GM23248 (cell line): ENCODE results near the gene CPNE4. TPM values are rescaled to one million over a fixed set of nuclear protein-coding genes. Genes with fewer than 3 reads are reported as not detected.
A peak's percentile ranks its signal among the peaks of the same experiment; 100 is the strongest.

Source experiments
- DNase-seq: peaks from one replicate; pipeline ENCODE4 v3.0.0-alpha.2; 2015
- H2AFZ ChIP-seq: fragments of 200-600 bp; sonication (generic); 2 replicates; pipeline ENCODE4 v1.6.1; 2016; ENCODE audit warnings: antibody characterized with exemption
- H3F3A ChIP-seq: fragments of 200-600 bp; sonication (generic); 2 replicates; pipeline ENCODE4 v1.6.1; 2016; ENCODE audit warnings: mild to moderate bottlenecking, antibody characterized with exemption, mixed run types; ENCODE audit not compliant: insufficient read depth
- H3K27ac ChIP-seq: fragments of 200-600 bp; sonication (generic); 2 replicates; pipeline ENCODE4 v1.5.1; 2016; ENCODE audit warnings: mild to moderate bottlenecking
- H3K27me3 ChIP-seq: fragments of 200-600 bp; sonication (generic); replicated peaks from 2 replicates; pipeline ENCODE4 v1.6.1; 2016; ENCODE audit warnings: mild to moderate bottlenecking; ENCODE audit not compliant: insufficient read depth
- H3K36me3 ChIP-seq: fragments of 200-600 bp; sonication (generic); 2 replicates; pipeline ENCODE4 v1.6.1; 2016; ENCODE audit warnings: low read depth, mild to moderate bottlenecking
- H3K4me1 ChIP-seq: fragments of 200-600 bp; sonication (generic); 2 replicates; pipeline ENCODE4 v1.6.1; 2016; ENCODE audit warnings: mild to moderate bottlenecking; ENCODE audit not compliant: insufficient read depth
- H3K4me2 ChIP-seq: fragments of 200-600 bp; sonication (generic); one replicate; pipeline ENCODE4 v1.6.1; 2016; ENCODE audit warnings: mild to moderate bottlenecking; ENCODE audit not compliant: unreplicated experiment
- H3K4me3 ChIP-seq: fragments of 200-600 bp; sonication (generic); 2 replicates; pipeline ENCODE4 v1.5.1; 2016; ENCODE audit warnings: mild to moderate bottlenecking
- H3K79me2 ChIP-seq: fragments of 200-600 bp; sonication (generic); 2 replicates; pipeline ENCODE4 v1.6.1; 2016; ENCODE audit warnings: mild to moderate bottlenecking; ENCODE audit not compliant: insufficient read depth
- H3K9ac ChIP-seq: fragments of 200-600 bp; sonication (generic); 2 replicates; pipeline ENCODE4 v1.6.1; 2016; ENCODE audit warnings: mild to moderate bottlenecking
- H3K9me2 ChIP-seq: fragments of 200-600 bp; sonication (generic); 2 replicates; pipeline ENCODE4 v1.6.1; 2016; ENCODE audit warnings: mixed run types, mild to moderate bottlenecking, moderate library complexity; ENCODE audit not compliant: insufficient read depth
- H3K9me3 ChIP-seq: fragments of 200-600 bp; sonication (generic); one replicate; pipeline ENCODE4 v1.6.1; 2017; ENCODE audit warnings: low read depth
- H4K20me1 ChIP-seq: fragments of 200-600 bp; sonication (generic); 2 replicates; pipeline ENCODE4 v1.6.0; 2016; ENCODE audit not compliant: insufficient read depth
- EZH2 ChIP-seq: fragments of 200-600 bp; sonication (generic); IDR thresholded peaks from 2 replicates; pipeline ENCODE4 v1.6.1; 2018; ENCODE audit warnings: antibody characterized with exemption, mild to moderate bottlenecking; ENCODE audit not compliant: insufficient read depth, poor library complexity, severe bottlenecking
- EZH2phosphoT487 ChIP-seq: fragments of 200-600 bp; sonication (generic); IDR thresholded peaks from 2 replicates; pipeline ENCODE4 v1.6.1; 2018; ENCODE audit warnings: antibody characterized with exemption, moderate library complexity, mild to moderate bottlenecking, low read depth; ENCODE audit not compliant: insufficient read depth
- WGBS, 2 experiments: methylation state at CpG; one replicate each; pipeline ENCODE4 v1.1.6; 2015 to 2017; ENCODE audit warnings: low lambda C conversion rate in 2 of 2, low coverage in 1 of 2; ENCODE audit errors: missing lambda C conversion rate in 2 of 2; 5-methylcytosine and 5-hydroxymethylcytosine counted together
- in situ Hi-C: fragments of 300-500 bp; cut with MboI; formaldehyde crosslinking; loops from 2 replicates; pipeline ENCODE4 v1.15.0; 2020
- polyA plus RNA-seq: library from polyadenylated mRNA; unstranded; fragments of >200 nt; fragmentation: Nextera tagmentation; extraction: Ambion mirVana; gene quantifications from 2 replicates; pipeline ENCODE4 v1.2.1, GENCODE V29; 2016
- total RNA-seq: library from RNA; depleted of rRNA; stranded (reverse); fragments of >200 nt; shearing (Covaris generic); gene quantifications from 2 replicates; pipeline ENCODE4 v1.2.3, GENCODE V29; 2014

Gene CPNE4
- total and polyA plus RNA-seq, 2 experiments from 2014 or later = 0.11 to 0.44 TPM

GRCh38 chr3:131914090-131914691, 120.6 kb downstream of the CPNE4 start:
- 27 to 48% methylated on average over 1 of the region's 1 CpG for WGBS, 2 experiments
- no peaks in the 10 kb centered on the region for H3K36me3 ChIP-seq
- no peak overlapping the region for H2AFZ ChIP-seq
- no peak for DNase-seq
- H3K4me2 ChIP-seq = no peak overlapping the region
- no peaks in the 10 kb centered on the region for H3K4me1 ChIP-seq
- TF ChIP-seq EZH2phosphoT487 (no peak), EZH2 (no peak)
- H3K27ac ChIP-seq = no peak overlapping the region
- H3K79me2 ChIP-seq = no peaks in the 10 kb centered on the region
- no peaks in the 10 kb centered on the region for H3K9me2 ChIP-seq
- H3K9me3 ChIP-seq = no peaks in the 10 kb centered on the region
- H3F3A ChIP-seq = no peaks in the 10 kb centered on the region
- H3K4me3 ChIP-seq = no peak overlapping the region
- no peaks in the 10 kb centered on the region for H4K20me1 ChIP-seq
- H3K27me3 ChIP-seq = no peaks in the 10 kb centered on the region
- in situ Hi-C loops = no loop called here
- no peak overlapping the region for H3K9ac ChIP-seq

GRCh38 chr3:131912255-131912654, 122.6 kb downstream of the CPNE4 start:
- Histone ChIP-seq H3K4me2 (no peak overlapping the region), H3F3A (no peaks in the 10 kb centered on the region), H3K4me1 (no peaks in the 10 kb centered on the region), H3K79me2 (no peaks in the 10 kb centered on the region), H2AFZ (no peak overlapping the region), H3K9me2 (no peaks in the 10 kb centered on the region), H4K20me1 (no peaks in the 10 kb centered on the region), H3K36me3 (no peaks in the 10 kb centered on the region), H3K27ac (no peak overlapping the region), H3K4me3 (no peak overlapping the region), H3K9ac (no peak overlapping the region), H3K27me3 (no peaks in the 10 kb centered on the region), H3K9me3 (no peaks in the 10 kb centered on the region)
- in situ Hi-C loops = no loop called here
- 76 to 81% methylated on average over 2 of the region's 2 CpGs for WGBS, 2 experiments
- TF ChIP-seq EZH2 (no peak), EZH2phosphoT487 (no peak)
- no peak for DNase-seq

- no peaks in the 10 kb centered on the region for H3K9me2 ChIP-seq
- H3K4me2 ChIP-seq = no peak overlapping the region
- peaks cover 29% of the 10 kb centered on the region for H3F3A ChIP-seq
- peak; percentile 30 for DNase-seq
- H3K9me3 ChIP-seq = no peaks in the 10 kb centered on the region
- no peak overlapping the region for H2AFZ ChIP-seq
- H3K27ac ChIP-seq = no peak overlapping the region
- no peaks in the 10 kb centered on the region for H4K20me1 ChIP-seq
- no peak overlapping the region for H3K4me3 ChIP-seq
- no peaks in the 10 kb centered on the region for H3K79me2 ChIP-seq
- TF ChIP-seq EZH2 (no peak), EZH2phosphoT487 (no peak)
- WGBS, 2 experiments = 41 to 48% methylated on average over 1 of the region's 1 CpG
- no peaks in the 10 kb centered on the region for H3K27me3 ChIP-seq
- in situ Hi-C loops = no loop called here
- peaks cover 20% of the 10 kb centered on the region for H3K4me1 ChIP-seq
- H3K36me3 ChIP-seq = no peaks in the 10 kb centered on the region
- H3K9ac ChIP-seq = no peak overlapping the region
Measured at GRCh38 chr3:131907796-131908195, 127.0 kb downstream of the CPNE4 start.

- H3K27me3 ChIP-seq = no peaks in the 10 kb centered on the region
- peak; percentile 96 for DNase-seq
- peak overlapping the region; percentile 39 for H3K4me3 ChIP-seq
- peaks cover 44% of the 10 kb centered on the region for H3F3A ChIP-seq
- WGBS, 2 experiments = 0 to 2% methylated on average over 4 of the region's 4 CpGs
- no peak for TF ChIP-seq EZH2phosphoT487
- no peak for TF ChIP-seq EZH2
- H3K79me2 ChIP-seq = no peaks in the 10 kb centered on the region
- peak overlapping the region; percentile 92 for H3K27ac ChIP-seq
- H3K9me3 ChIP-seq = no peaks in the 10 kb centered on the region
- no peaks in the 10 kb centered on the region for H4K20me1 ChIP-seq
- peak overlapping the region; percentile 64 for H3K9ac ChIP-seq
- H3K36me3 ChIP-seq = no peaks in the 10 kb centered on the region
- peak overlapping the region; percentile 59 for H3K4me2 ChIP-seq
- peak overlapping the region; percentile 58 for H2AFZ ChIP-seq
- in situ Hi-C loops = no loop called here
- no peaks in the 10 kb centered on the region for H3K9me2 ChIP-seq
- H3K4me1 ChIP-seq = peaks cover 33% of the 10 kb centered on the region
Measured at GRCh38 chr3:131903988-131904415, 130.8 kb downstream of the CPNE4 start.
